IMR-90 (cell line): ENCODE results near the gene C3orf22. TPM values are rescaled to one million over a fixed set of nuclear protein-coding genes. Genes with fewer than 3 reads are reported as not detected.

Experiments
- ATAC-seq: fragments of 200-7000 bp; cut with Tn5 transposase; 2 replicates; pipeline ENCODE4 v1.9.1; 2020; ENCODE audit warnings: low read depth, mild to moderate bottlenecking, moderate library complexity
- BruUV-seq: library from RNA; stranded (reverse); fragments of 400-500 nt; replicated peaks from 2 replicates; lab custom pipeline; 2021; lab: Mats Ljungman, UMichigan
- CTCF ChIA-PET: fragments of 300-600 bp; formaldehyde crosslinking; extraction: SDS; loops from one replicate; lab custom pipeline; 2021; ENCODE audit warnings: antibody characterized with exemption; lab: Yijun Ruan, JAX
- POLR2A ChIA-PET: fragments of 300-600 bp; sonication (Branson Sonifier 250); formaldehyde crosslinking; loops from one replicate; lab custom pipeline; 2022; ENCODE audit warnings: antibody characterized with exemption; ENCODE audit not compliant: unreplicated experiment; lab: Charles Lee
- DNase-seq: peaks from one replicate; pipeline ENCODE4 v3.0.0; 2013
- H2AFZ ChIP-seq: replicated peaks from 2 replicates; pipeline ENCODE3; 2013; ENCODE audit warnings: low read length, mild to moderate bottlenecking; ENCODE audit not compliant: poor library complexity
- H2AK5ac ChIP-seq: 2 replicates; pipeline ENCODE4 v1.6.1; 2013; ENCODE audit warnings: low read depth, low read length, inconsistent platforms
- H2AK9ac ChIP-seq: replicated peaks from 2 replicates; pipeline ENCODE3; 2013; ENCODE audit warnings: mild to moderate bottlenecking, low read depth, low read length, moderate library complexity; ENCODE audit not compliant: poor library complexity
- H2BK120ac ChIP-seq: 2 replicates; pipeline ENCODE4 v1.6.1; 2013; ENCODE audit warnings: low read depth, low read length, inconsistent platforms
- H2BK15ac ChIP-seq: 3 replicates; pipeline ENCODE4 v1.6.1; 2013; ENCODE audit warnings: low read depth, low read length, inconsistent platforms
- H2BK20ac ChIP-seq: 2 replicates; pipeline ENCODE4 v1.6.1; 2013; ENCODE audit warnings: low read depth, mild to moderate bottlenecking, inconsistent platforms, low read length, moderate library complexity
- H2BK5ac ChIP-seq: 2 replicates; pipeline ENCODE4 v1.6.1; 2013; ENCODE audit warnings: mild to moderate bottlenecking, low read depth, low read length, inconsistent platforms; ENCODE audit not compliant: poor library complexity, severe bottlenecking
- H3K14ac ChIP-seq: replicated peaks from 2 replicates; pipeline ENCODE4 v1.6.1; 2013; ENCODE audit warnings: low read depth, low read length, inconsistent platforms
- H3K18ac ChIP-seq: 2 replicates; pipeline ENCODE4 v1.6.1; 2013; ENCODE audit warnings: low read depth, low read length, control low read depth
- H3K23ac ChIP-seq: 2 replicates; pipeline ENCODE4 v1.6.1; 2013; ENCODE audit warnings: low read depth, low read length, inconsistent platforms
- H3K27ac ChIP-seq: 2 replicates; pipeline ENCODE4 v1.5.1; 2013; ENCODE audit warnings: mild to moderate bottlenecking, control low read depth, low read length; ENCODE audit not compliant: insufficient read depth
- H3K27me3 ChIP-seq: 2 replicates; pipeline ENCODE4 v1.6.1; 2013; ENCODE audit warnings: low read length; ENCODE audit not compliant: control insufficient read depth, insufficient read depth
- H3K36me3 ChIP-seq: 2 replicates; pipeline ENCODE4 v1.6.1; 2013; ENCODE audit warnings: low read length, mixed read lengths; ENCODE audit not compliant: control insufficient read depth, insufficient read depth
- H3K4ac ChIP-seq: 2 replicates; pipeline ENCODE4 v1.6.1; 2013; ENCODE audit warnings: low read depth, low read length, inconsistent platforms
- H3K4me1 ChIP-seq: 2 replicates; pipeline ENCODE4 v1.6.1; 2013; ENCODE audit warnings: low read length, mixed read lengths; ENCODE audit not compliant: control insufficient read depth, insufficient read depth
- H3K4me2 ChIP-seq: 2 replicates; pipeline ENCODE4 v1.6.1; 2013; ENCODE audit warnings: low read depth, mild to moderate bottlenecking, control low read depth, low read length, moderate library complexity
- H3K4me3 ChIP-seq: 2 replicates; pipeline ENCODE4 v1.5.1; 2013; ENCODE audit warnings: low read depth, mild to moderate bottlenecking, control low read depth, low read length, moderate library complexity; ENCODE audit not compliant: insufficient read depth
- H3K56ac ChIP-seq: 2 replicates; pipeline ENCODE4 v1.6.1; 2013; ENCODE audit warnings: low read length, inconsistent platforms; ENCODE audit not compliant: insufficient read depth; ENCODE audit errors: extremely low read depth
- H3K79me1 ChIP-seq, 2 experiments: 2 replicates each; pipeline ENCODE4 v1.6.1; 2013; ENCODE audit warnings: low read length in 2 of 2, inconsistent platforms in 1 of 2, low read depth in 1 of 2
- H3K9ac ChIP-seq: 2 replicates; pipeline ENCODE4 v1.6.1; 2013; ENCODE audit warnings: low read depth, low read length, control low read depth
- H3K9me1 ChIP-seq: 2 replicates; pipeline ENCODE4 v1.6.1; 2013; ENCODE audit warnings: low read length, inconsistent platforms; ENCODE audit not compliant: insufficient read depth
- H3K9me3 ChIP-seq: 2 replicates; pipeline ENCODE4 v1.6.1; 2013; ENCODE audit warnings: low read length; ENCODE audit not compliant: control insufficient read depth, insufficient read depth
- H4K20me1 ChIP-seq: 2 replicates; pipeline ENCODE4 v1.6.1; 2013; ENCODE audit warnings: low read length, inconsistent platforms; ENCODE audit not compliant: insufficient read depth
- H4K5ac ChIP-seq: 2 replicates; pipeline ENCODE4 v1.6.1; 2013; ENCODE audit warnings: mild to moderate bottlenecking, low read depth, low read length, control low read depth
- H4K8ac ChIP-seq, 2 experiments: 2 replicates each; pipeline ENCODE4 v1.6.1; 2013; ENCODE audit warnings: low read depth in 2 of 2, low read length in 2 of 2, control low read depth in 1 of 2, inconsistent platforms in 1 of 2
- H4K91ac ChIP-seq: 2 replicates; pipeline ENCODE4 v1.6.1; 2013; ENCODE audit warnings: low read depth, low read length, inconsistent platforms; ENCODE audit not compliant: insufficient read depth
- NFE2L2 ChIP-seq: fragments of 150-350 bp; IDR thresholded peaks from 2 replicates; pipeline ENCODE4 v1.6.1; 2016; ENCODE audit warnings: low read depth, mild to moderate bottlenecking, low read length
- RFX5 ChIP-seq: IDR thresholded peaks from 2 replicates; pipeline ENCODE4 v1.8.0; 2012; ENCODE audit warnings: low read depth, mild to moderate bottlenecking, low read length, moderate library complexity
- WGBS, 2 experiments: methylation state at CpG; one replicate each; pipeline versions ENCODE4 v1.1.5 to v1.1.7; 2013; ENCODE audit warnings: missing lambda C conversion rate in 2 of 2; ENCODE audit not compliant: insufficient read length in 1 of 2; ENCODE audit errors: extremely low coverage in 2 of 2; 5-methylcytosine and 5-hydroxymethylcytosine counted together
- dilution Hi-C: fragments of 300-500 bp; cut with HindIII; formaldehyde crosslinking; loops from one replicate; pipeline ENCODE4 v1.14.3; 2018; ENCODE audit warnings: low sequenced_read_pairs; ENCODE audit not compliant: unreplicated experiment
- in situ Hi-C: fragments of 300-500 bp; cut with MboI; formaldehyde crosslinking; loops from 3 replicates; pipeline ENCODE4 v1.14.3; 2019; ENCODE audit warnings: low sequenced_read_pairs, inconsistent platforms, mixed read lengths
- intact Hi-C: fragments of 100-400 bp; cut with micrococcal nuclease; formaldehyde crosslinking; loops from 2 replicates; pipeline ENCODE4 v1.10.0; 2022
- polyA plus RNA-seq, 3 experiments: library from polyadenylated mRNA; depleted of rRNA; stranded (reverse); fragments of >200 nt; gene quantifications; 2 replicates each; pipeline ENCODE4 v1.2.3, GENCODE V29; 2012; ENCODE audit warnings: low replicate concordance in 1 of 3
- total RNA-seq: library from RNA; depleted of rRNA; stranded (reverse); fragments of >200 nt; gene quantifications from 2 replicates; pipeline ENCODE4 v1.2.3, GENCODE V29; 2012

The C3orf22 gene
- total and polyA plus RNA-seq, 2 of the 4 experiments (the other 2 are of a cell fraction), result not detected

DNA sequence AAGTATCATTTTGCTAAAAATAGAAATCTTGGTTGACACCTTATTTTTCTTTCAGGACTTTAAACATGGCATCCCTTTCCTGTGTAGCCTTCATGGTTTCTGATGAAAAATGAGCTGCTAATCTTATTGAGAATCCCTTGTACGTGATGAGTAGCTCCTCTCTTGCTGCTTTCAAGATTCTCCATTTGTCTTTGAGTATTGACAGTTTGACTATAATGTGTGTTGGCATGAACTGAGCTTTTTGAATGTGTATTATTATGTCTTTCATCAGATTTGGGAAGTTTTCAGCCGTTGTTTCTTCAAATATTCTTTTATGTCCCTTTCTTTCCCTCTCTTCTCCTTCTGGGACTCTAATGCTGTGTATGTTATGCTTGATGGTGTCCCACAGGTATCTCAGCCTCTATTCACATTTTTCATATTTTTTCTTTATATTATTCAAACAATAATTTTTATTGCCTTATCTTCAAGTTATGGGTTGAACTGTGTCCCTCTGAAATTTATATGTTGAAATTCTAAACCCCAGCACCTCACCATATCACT is 4.1 kb upstream of the C3orf22 start:
- CTCF ChIA-PET, result interaction anchor here (0.7 to 1.0 kb wide), 2 partner anchors 16 to 696 kb away, joined by 3 read pairs; no protein-coding TSS in a partner anchor
- H4K20me1 ChIP-seq, result no peaks in the 10 kb centered on the region
- H3K23ac ChIP-seq, result no peak overlapping the region
- H4K8ac ChIP-seq, result no peak overlapping the region
- H2BK20ac ChIP-seq, result no peak overlapping the region
- no peaks in the 10 kb centered on the region for H3K36me3 ChIP-seq
- no peaks in the 10 kb centered on the region for H3K79me1 ChIP-seq
- no peak overlapping the region for H2AK5ac ChIP-seq
- no peak overlapping the region for H3K18ac ChIP-seq
- H3K27ac ChIP-seq, result no peak overlapping the region
- no peak overlapping the region for H3K56ac ChIP-seq
- WGBS, 2 experiments, result no CpG with 5 or more reads among the region's 2 CpGs
- POLR2A ChIA-PET, result no interaction called here
- intact Hi-C loops (no loop called here), in situ Hi-C loops (no loop called here), dilution Hi-C loops (no loop called here)
- no peak overlapping the region for H3K4me3 ChIP-seq
- H3K4ac ChIP-seq, result no peak overlapping the region
- no peak overlapping the region for H2AK9ac ChIP-seq
- no peak overlapping the region for H4K91ac ChIP-seq
- no peak overlapping the region for H2AFZ ChIP-seq
- no peak overlapping the region for H3K14ac ChIP-seq
- no peak overlapping the region for H2BK15ac ChIP-seq
- no peaks in the 10 kb centered on the region for H3K9me1 ChIP-seq
- H2BK120ac ChIP-seq, result no peak overlapping the region
- no peak overlapping the region for H3K9ac ChIP-seq
- DNase-seq (no peak), ATAC-seq (no peak)
- TF ChIP-seq NFE2L2 (no peak), RFX5 (no peak)
- peaks cover 18% of the 10 kb centered on the region for H3K27me3 ChIP-seq
- no peak overlapping the region for H4K5ac ChIP-seq
- H3K9me3 ChIP-seq, result no peaks in the 10 kb centered on the region
- H2BK5ac ChIP-seq, result no peak overlapping the region
- BruUV-seq, result no TSS peak
- H3K4me2 ChIP-seq, result no peak overlapping the region
- no peaks in the 10 kb centered on the region for H3K4me1 ChIP-seq
